ENCODE results near the gene CHMP4B.

- no peak for TF ChIP-seq CTCF (IDR thresholded peaks at IDR 0.05 in 4 of 5, conservative IDR thresholded peaks at IDR 0.05 in 1 of 5)
- no peak for TF ChIP-seq POLR2A (IDR thresholded peaks at IDR 0.05)
These were observed 73.5 kb downstream of the CHMP4B start for GRCh38 chr20:33884633-33885032.
